WTC11 (cell line): ENCODE measurements around the gene AKAP1. TPM values are rescaled to one million over a fixed set of nuclear protein-coding genes. Genes with fewer than 3 reads are reported as not detected.

Source experiments
- ATAC-seq: fragments of 200-7000 bp; cut with Tn5 transposase; 2 replicates; pipeline ENCODE4 v1.10.0; 2021; ENCODE audit warnings: mild to moderate bottlenecking, moderate library complexity
- CTCF ChIA-PET: fragments of 300-600 bp; sonication (Branson Sonifier 250); formaldehyde crosslinking; loops from one replicate; lab custom pipeline; 2021; ENCODE audit warnings: antibody characterized with exemption; lab: Charles Lee
- POLR2A ChIA-PET: fragments of 350-600 bp; sonication (Branson Sonifier 250); formaldehyde crosslinking; loops from one replicate; lab custom pipeline; 2021; ENCODE audit warnings: antibody characterized with exemption; lab: Charles Lee
- DNase-seq: peaks from one replicate; pipeline ENCODE4 v3.0.0; 2021; ENCODE audit warnings: low spot score
- H3K27ac Mint-ChIP-seq: 2 replicates; pipeline ENCODE4 v1.8.0; 2021; ENCODE audit warnings: mixed read lengths
- H3K27me3 Mint-ChIP-seq: 2 replicates; pipeline ENCODE4 v1.8.0; 2021; ENCODE audit warnings: low read depth, mild to moderate bottlenecking, moderate library complexity, mixed read lengths
- H3K36me3 Mint-ChIP-seq: 2 replicates; pipeline ENCODE4 v1.8.0; 2021; ENCODE audit warnings: mixed read lengths
- H3K4me1 Mint-ChIP-seq: 2 replicates; pipeline ENCODE4 v1.8.0; 2022; ENCODE audit warnings: mixed read lengths
- H3K4me3 Mint-ChIP-seq: 2 replicates; pipeline ENCODE4 v1.8.0; 2021; ENCODE audit warnings: mild to moderate bottlenecking, moderate library complexity, mixed read lengths
- H3K9me3 Mint-ChIP-seq: 2 replicates; pipeline ENCODE4 v1.8.0; 2021; ENCODE audit warnings: mixed read lengths
- ATF1 ChIP-seq: sonication (generic); formaldehyde crosslinking; IDR thresholded peaks from 2 replicates; pipeline ENCODE4 v1.8.1; 2023; ENCODE audit warnings: mild to moderate bottlenecking, moderate library complexity, missing genetic modification reagents
- ATF2 ChIP-seq: sonication (generic); formaldehyde crosslinking; IDR thresholded peaks from 2 replicates; pipeline ENCODE4 v1.8.1; 2022; ENCODE audit warnings: low read depth, missing genetic modification reagents, borderline replicate concordance
- EMX1 ChIP-seq: fragments of 250-450 bp; sonication (Bioruptor Pico); IDR thresholded peaks from 2 replicates; pipeline ENCODE4 v1.8.0; 2021; ENCODE audit warnings: mild to moderate bottlenecking
- ETV6 ChIP-seq: sonication (generic); formaldehyde crosslinking; IDR thresholded peaks from 2 replicates; pipeline ENCODE4 v1.8.1; 2022; ENCODE audit warnings: mild to moderate bottlenecking, missing genetic modification reagents
- FOXP4 ChIP-seq: sonication (generic); formaldehyde crosslinking; IDR thresholded peaks from 2 replicates; pipeline ENCODE4 v1.8.0; 2022; ENCODE audit warnings: mild to moderate bottlenecking, missing genetic modification reagents
- GABPB1 ChIP-seq: sonication (generic); formaldehyde crosslinking; IDR thresholded peaks from 2 replicates; pipeline ENCODE4 v1.8.1; 2023; ENCODE audit warnings: mild to moderate bottlenecking, missing genetic modification reagents
- JAZF1 ChIP-seq: fragments of 250-450 bp; sonication (Bioruptor Pico); IDR thresholded peaks from 2 replicates; pipeline ENCODE4 v1.9.0; 2021; ENCODE audit warnings: moderate library complexity, mild to moderate bottlenecking, inconsistent platforms
- JUN ChIP-seq: sonication (generic); formaldehyde crosslinking; IDR thresholded peaks from 2 replicates; pipeline ENCODE4 v1.8.0; 2023; ENCODE audit warnings: mild to moderate bottlenecking, missing genetic modification reagents
- KAT7 ChIP-seq: sonication (generic); formaldehyde crosslinking; IDR thresholded peaks from 2 replicates; pipeline ENCODE4 v1.8.1; 2023; ENCODE audit warnings: missing genetic modification reagents, mild to moderate bottlenecking, borderline replicate concordance
- MLX ChIP-seq: sonication (generic); formaldehyde crosslinking; IDR thresholded peaks from 2 replicates; pipeline ENCODE4 v1.8.1; 2023; ENCODE audit warnings: mild to moderate bottlenecking, missing genetic modification reagents, moderate library complexity
- NFYB ChIP-seq: sonication (generic); formaldehyde crosslinking; conservative IDR thresholded peaks from 2 replicates; pipeline ENCODE4 v1.8.0; 2022; ENCODE audit warnings: low read depth, missing genetic modification reagents
- NR2C2 ChIP-seq: sonication (generic); formaldehyde crosslinking; IDR thresholded peaks from 2 replicates; pipeline ENCODE4 v1.8.0; 2022; ENCODE audit warnings: mild to moderate bottlenecking, missing genetic modification reagents
- PRDM15 ChIP-seq: sonication (generic); formaldehyde crosslinking; IDR thresholded peaks from 2 replicates; pipeline ENCODE4 v1.8.0; 2022; ENCODE audit warnings: missing genetic modification reagents
- ZNF138 ChIP-seq: sonication (generic); formaldehyde crosslinking; conservative IDR thresholded peaks from 2 replicates; pipeline ENCODE4 v1.8.1; 2022; ENCODE audit warnings: mild to moderate bottlenecking, moderate library complexity, missing genetic modification reagents
- ZNF219 ChIP-seq: sonication (generic); formaldehyde crosslinking; IDR thresholded peaks from 2 replicates; pipeline ENCODE4 v1.8.0; 2023; ENCODE audit warnings: missing genetic modification reagents, mild to moderate bottlenecking, borderline replicate concordance
- ZNF281 ChIP-seq: sonication (generic); formaldehyde crosslinking; IDR thresholded peaks from 2 replicates; pipeline ENCODE4 v1.8.0; 2023; ENCODE audit warnings: mild to moderate bottlenecking, missing genetic modification reagents
- ZNF317 ChIP-seq: sonication (generic); formaldehyde crosslinking; IDR thresholded peaks from 2 replicates; pipeline ENCODE4 v1.8.1; 2023; ENCODE audit warnings: low read depth, mild to moderate bottlenecking, moderate library complexity, missing genetic modification reagents, borderline replicate concordance
- ZNF396 ChIP-seq: fragments of 250-450 bp; sonication (Bioruptor Pico); IDR thresholded peaks from 2 replicates; pipeline ENCODE4 v1.8.0; 2021; ENCODE audit warnings: mild to moderate bottlenecking, moderate library complexity, borderline replicate concordance
- ZNF423 ChIP-seq: fragments of 250-450 bp; sonication (Bioruptor Pico); IDR thresholded peaks from 2 replicates; pipeline ENCODE4 v2.1.2; 2022; ENCODE audit warnings: mild to moderate bottlenecking, moderate library complexity
- ZNF425 ChIP-seq: fragments of 250-450 bp; sonication (Bioruptor Pico); conservative IDR thresholded peaks from 2 replicates; pipeline ENCODE4 v1.9.0; 2021; ENCODE audit warnings: mild to moderate bottlenecking
- total RNA-seq: library from RNA; stranded (reverse); gene quantifications from 3 replicates; pipeline ENCODE4 v1.2.3, GENCODE V29; 2021

The AKAP1 gene
- total RNA-seq, 1 experiment from 2014 or later = 74.5 TPM

- TF ChIP-seq FOXP4 (CRISPR knock-in tag) = no peak
Measured at GRCh38 chr17:57091186-57091618, 6.2 kb downstream of the AKAP1 start (continued).

- POLR2A ChIA-PET = no interaction called here
- no peaks in the 10 kb centered on the region for H3K9me3 Mint-ChIP-seq
- no peaks in the 10 kb centered on the region for H3K36me3 Mint-ChIP-seq
- ATAC-seq (no peak), DNase-seq (no peak)
- peaks cover 90% of the 10 kb centered on the region for H3K4me1 Mint-ChIP-seq
- H3K27ac Mint-ChIP-seq = no peak overlapping the region
- CTCF ChIA-PET = interaction anchor here (1.1 to 3.3 kb wide), 4 partner anchors 12 to 86 kb away, joined by 3 to 14 read pairs (median 4); no protein-coding TSS in a partner anchor
- TF ChIP-seq NR2C2 (CRISPR knock-in tag) = no peak
- TF ChIP-seq ATF2 (CRISPR knock-in tag) = no peak
- TF ChIP-seq GABPB1 (CRISPR knock-in tag) = no peak
- no peak for TF ChIP-seq ZNF423 (CRISPR knock-in tag)
- TF ChIP-seq JAZF1 (CRISPR knock-in tag) = no peak
- TF ChIP-seq KAT7 (CRISPR knock-in tag) = no peak
- TF ChIP-seq PRDM15 (CRISPR knock-in tag) = no peak
- no peak for TF ChIP-seq ZNF317 (CRISPR knock-in tag)
- no peak for TF ChIP-seq ETV6
- no peak for TF ChIP-seq EMX1 (CRISPR knock-in tag)
- no peak for TF ChIP-seq ZNF219 (CRISPR knock-in tag)
- no peak for TF ChIP-seq ZNF425
- no peak for TF ChIP-seq ATF1
- no peak for TF ChIP-seq NFYB
- no peak for TF ChIP-seq ZNF281 (CRISPR knock-in tag)
- TF ChIP-seq JUN (CRISPR knock-in tag) = no peak
- no peak for TF ChIP-seq ZNF138 (CRISPR knock-in tag)
- no peak for TF ChIP-seq MLX
- no peak for TF ChIP-seq ZNF396 (CRISPR knock-in tag)
- H3K4me3 Mint-ChIP-seq = no peak overlapping the region
- H3K27me3 Mint-ChIP-seq = no peaks in the 10 kb centered on the region
Measured at GRCh38 chr17:57092171-57092570, 7.1 kb downstream of the AKAP1 start.
